ENCODE results near the gene IL1RL1. TPM values are rescaled to one million over a fixed set of nuclear protein-coding genes. Genes with fewer than 3 reads are reported as not detected.

IL1RL1 gene
- total and polyA plus RNA-seq, 2 experiments from 2014 or later, result 0.35 TPM; not detected in 1

- H3K36me3 ChIP-seq (ENCODE audit: low read depth), result no peaks in the 10 kb centered on the region
- no peaks in the 10 kb centered on the region for H3K79me2 ChIP-seq (ENCODE audit: insufficient read depth)
- no peak overlapping the region for H2AFZ ChIP-seq
- H3K4me3 ChIP-seq, result no peak overlapping the region
- H3K9ac ChIP-seq, result no peak overlapping the region
- no peak overlapping the region for H3K27ac ChIP-seq
- H3K9me2 ChIP-seq (ENCODE audit: insufficient read depth), result no peaks in the 10 kb centered on the region
- DNase-seq, result no peak
- in situ Hi-C loops (cut with MboI), result loop anchor here (25.0 kb wide), 1 partner anchor 345 kb away; the partner anchor contains the start of gene SLC9A2
- WGBS, 2 experiments (ENCODE audit: low coverage in 1 of 2, low lambda C conversion rate in 2 of 2, missing lambda C conversion rate in 2 of 2), result 72 to 73% methylated on average over 6 of the region's 6 CpGs
- no peak overlapping the region for H3K4me2 ChIP-seq (ENCODE audit: unreplicated experiment)
- peaks cover 23% of the 10 kb centered on the region; the same call in 1 of the 2 replicates for H3K27me3 ChIP-seq (replicated peaks; ENCODE audit: insufficient read depth)
- H3K4me1 ChIP-seq (ENCODE audit: insufficient read depth), result peaks cover 16% of the 10 kb centered on the region
- no peak for TF ChIP-seq EZH2 (IDR thresholded peaks at IDR 0.05; ENCODE audit: insufficient read depth, poor library complexity, severe bottlenecking)
- no peak for TF ChIP-seq EZH2phosphoT487 (IDR thresholded peaks at IDR 0.05; ENCODE audit: insufficient read depth, low read depth)
- no peaks in the 10 kb centered on the region for H3K9me3 ChIP-seq (ENCODE audit: low read depth)
- no peaks in the 10 kb centered on the region for H4K20me1 ChIP-seq (ENCODE audit: insufficient read depth)
- no peaks in the 10 kb centered on the region for H3F3A ChIP-seq (ENCODE audit: insufficient read depth)
Observed at GRCh38 chr2:102267774-102268173, 43.6 kb upstream of the IL1RL1 start.

GRCh38 chr2:102268510-102269199 lies 42.7 kb upstream of the IL1RL1 start:
- peak; percentile 74 for DNase-seq
- Histone ChIP-seq H3K4me2 (ENCODE audit: unreplicated experiment) (peak overlapping the region; percentile 7), H3K36me3 (ENCODE audit: low read depth) (no peaks in the 10 kb centered on the region), H3K9ac (no peak overlapping the region), H3K9me3 (ENCODE audit: low read depth) (no peaks in the 10 kb centered on the region), H3K27ac (peak overlapping the region; percentile 62), H3K4me1 (ENCODE audit: insufficient read depth) (peaks cover 16% of the 10 kb centered on the region), H2AFZ (0 out of 2 replicates have a peak overlapping the region, but pooled peaks have one; percentile 12), H3K4me3 (peak overlapping the region; percentile 1; the same call in 1 of the 2 replicates), H3K79me2 (ENCODE audit: insufficient read depth) (no peaks in the 10 kb centered on the region), H3K27me3 (replicated peaks; ENCODE audit: insufficient read depth) (peaks cover 28% of the 10 kb centered on the region; the same call in 1 of the 2 replicates), H3F3A (ENCODE audit: insufficient read depth) (no peaks in the 10 kb centered on the region), H4K20me1 (ENCODE audit: insufficient read depth) (no peaks in the 10 kb centered on the region), H3K9me2 (ENCODE audit: insufficient read depth) (no peaks in the 10 kb centered on the region)
- TF ChIP-seq EZH2 (IDR thresholded peaks at IDR 0.05; ENCODE audit: insufficient read depth, poor library complexity, severe bottlenecking), result no peak
- TF ChIP-seq EZH2phosphoT487 (IDR thresholded peaks at IDR 0.05; ENCODE audit: insufficient read depth, low read depth), result no peak
- WGBS, 2 experiments (ENCODE audit: low coverage in 1 of 2, low lambda C conversion rate in 2 of 2, missing lambda C conversion rate in 2 of 2), result 98% methylated on average over 4 of the region's 4 CpGs
- in situ Hi-C loops (cut with MboI), result loop anchor here (25.0 kb wide), 1 partner anchor 344 kb away; the partner anchor contains the start of gene SLC9A2

- TF ChIP-seq EZH2phosphoT487 (IDR thresholded peaks at IDR 0.05; ENCODE audit: insufficient read depth, low read depth), result no peak
- TF ChIP-seq EZH2 (IDR thresholded peaks at IDR 0.05; ENCODE audit: insufficient read depth, poor library complexity, severe bottlenecking), result no peak
Observed at GRCh38 chr2:102269200-102269524, 42.2 kb upstream of the IL1RL1 start.

GRCh38 chr2:102271844-102272243 lies 39.5 kb upstream of the IL1RL1 start:
- Histone ChIP-seq H3K4me1 (ENCODE audit: insufficient read depth) (peaks cover 16% of the 10 kb centered on the region), H3K9me3 (ENCODE audit: low read depth) (no peaks in the 10 kb centered on the region), H3K27me3 (replicated peaks; ENCODE audit: insufficient read depth) (peaks cover 38% of the 10 kb centered on the region), H3K9me2 (ENCODE audit: insufficient read depth) (no peaks in the 10 kb centered on the region), H2AFZ (no peak overlapping the region), H4K20me1 (ENCODE audit: insufficient read depth) (no peaks in the 10 kb centered on the region), H3K36me3 (ENCODE audit: low read depth) (no peaks in the 10 kb centered on the region), H3K4me2 (ENCODE audit: unreplicated experiment) (no peak overlapping the region), H3K79me2 (ENCODE audit: insufficient read depth) (no peaks in the 10 kb centered on the region), H3K4me3 (no peak overlapping the region), H3F3A (ENCODE audit: insufficient read depth) (no peaks in the 10 kb centered on the region), H3K27ac (no peak overlapping the region), H3K9ac (no peak overlapping the region)
- no peak for DNase-seq
- WGBS, 2 experiments (ENCODE audit: low coverage in 1 of 2, low lambda C conversion rate in 2 of 2, missing lambda C conversion rate in 2 of 2), result 73 to 74% methylated on average over 5 of the region's 5 CpGs
- in situ Hi-C loops (cut with MboI), result loop anchor here (25.0 kb wide), 1 partner anchor 340 kb away; the partner anchor contains the start of gene SLC9A2
- TF ChIP-seq EZH2phosphoT487 (IDR thresholded peaks at IDR 0.05; ENCODE audit: insufficient read depth, low read depth) (no peak), EZH2 (IDR thresholded peaks at IDR 0.05; ENCODE audit: insufficient read depth, poor library complexity, severe bottlenecking) (no peak)

More at GRCh38 chr2:102269200-102269524, 42.2 kb upstream of the IL1RL1 start:
- Histone ChIP-seq H3K27me3 (replicated peaks; ENCODE audit: insufficient read depth) (peaks cover 24% of the 10 kb centered on the region; the same call in 1 of the 2 replicates), H3K4me2 (ENCODE audit: unreplicated experiment) (peak overlapping the region; percentile 7), H4K20me1 (ENCODE audit: insufficient read depth) (no peaks in the 10 kb centered on the region), H3K27ac (peak overlapping the region; percentile 62), H3K79me2 (ENCODE audit: insufficient read depth) (no peaks in the 10 kb centered on the region), H3K9me2 (ENCODE audit: insufficient read depth) (no peaks in the 10 kb centered on the region), H3K9me3 (ENCODE audit: low read depth) (no peaks in the 10 kb centered on the region), H3K36me3 (ENCODE audit: low read depth) (no peaks in the 10 kb centered on the region), H2AFZ (0 out of 2 replicates have a peak overlapping the region, but pooled peaks have one; percentile 12), H3K9ac (no peak overlapping the region), H3K4me3 (0 out of 2 replicates have a peak overlapping the region, but pooled peaks have one; percentile 1), H3K4me1 (ENCODE audit: insufficient read depth) (peaks cover 16% of the 10 kb centered on the region), H3F3A (ENCODE audit: insufficient read depth) (no peaks in the 10 kb centered on the region)
- WGBS, 2 experiments (ENCODE audit: low coverage in 1 of 2, low lambda C conversion rate in 2 of 2, missing lambda C conversion rate in 2 of 2), result 69 to 72% methylated on average over 4 of the region's 4 CpGs
- DNase-seq, result no peak
- in situ Hi-C loops (cut with MboI), result loop anchor here (25.0 kb wide), 1 partner anchor 343 kb away; the partner anchor contains the start of gene SLC9A2

All from GM23248 (cell line).